NCI-H345 treated with DMSO at 0.1 percent for 48 hours (cell line): Measurements from ENCODE around the gene SLC26A3.

Experiments used
- DNase-seq: peaks from one replicate; lab custom pipeline; 2025; ENCODE audit not compliant: unreplicated experiment; lab: John Stamatoyannopoulos, UW

The SLC26A3 gene

DNA sequence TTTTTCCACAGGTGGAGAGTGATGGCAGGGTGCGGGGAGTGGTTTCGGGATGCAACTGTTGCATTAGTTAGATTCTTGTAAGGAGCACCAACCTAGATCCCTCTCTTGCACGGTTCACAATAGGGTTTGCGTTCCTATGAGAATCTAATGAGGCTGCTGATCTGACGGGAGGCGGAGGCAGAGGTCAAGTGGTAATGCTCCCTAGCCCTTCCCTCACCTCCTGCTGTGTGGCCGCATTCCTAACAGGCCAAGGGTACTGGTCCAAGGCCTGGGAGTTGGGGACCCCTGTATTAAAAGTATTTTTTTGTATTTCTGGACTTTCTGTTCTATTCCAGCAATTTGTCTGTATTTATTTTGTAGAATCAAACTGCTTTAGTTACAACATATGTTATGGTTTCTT is 51.9 kb downstream of the SLC26A3 start:
- no peak for DNase-seq

- DNase-seq, result no peak
Observed at GRCh38 chr7:107746006-107746405, 57.0 kb downstream of the SLC26A3 start.

DNA sequence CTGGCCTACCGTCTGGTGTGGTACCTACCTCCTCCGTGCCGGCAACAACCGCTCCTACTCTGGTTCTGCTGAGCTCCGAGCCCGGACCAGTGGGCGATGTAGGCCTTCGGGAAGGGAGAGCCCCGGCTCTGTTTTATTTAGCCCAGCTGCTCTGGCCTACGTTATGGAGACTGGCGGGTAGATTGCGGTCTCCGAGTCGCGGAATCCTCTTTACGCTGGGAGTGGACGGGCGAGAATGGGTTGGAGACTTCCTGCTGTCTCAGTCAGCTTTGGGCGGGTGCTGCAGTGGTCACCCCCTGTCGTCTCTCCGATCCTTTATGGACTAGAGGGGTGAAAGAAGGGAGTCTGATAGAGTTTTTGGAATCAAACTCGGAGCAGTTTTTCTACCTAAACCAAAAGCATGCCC is 58.7 kb downstream of the SLC26A3 start:
- DNase-seq, result no peak

DNA sequence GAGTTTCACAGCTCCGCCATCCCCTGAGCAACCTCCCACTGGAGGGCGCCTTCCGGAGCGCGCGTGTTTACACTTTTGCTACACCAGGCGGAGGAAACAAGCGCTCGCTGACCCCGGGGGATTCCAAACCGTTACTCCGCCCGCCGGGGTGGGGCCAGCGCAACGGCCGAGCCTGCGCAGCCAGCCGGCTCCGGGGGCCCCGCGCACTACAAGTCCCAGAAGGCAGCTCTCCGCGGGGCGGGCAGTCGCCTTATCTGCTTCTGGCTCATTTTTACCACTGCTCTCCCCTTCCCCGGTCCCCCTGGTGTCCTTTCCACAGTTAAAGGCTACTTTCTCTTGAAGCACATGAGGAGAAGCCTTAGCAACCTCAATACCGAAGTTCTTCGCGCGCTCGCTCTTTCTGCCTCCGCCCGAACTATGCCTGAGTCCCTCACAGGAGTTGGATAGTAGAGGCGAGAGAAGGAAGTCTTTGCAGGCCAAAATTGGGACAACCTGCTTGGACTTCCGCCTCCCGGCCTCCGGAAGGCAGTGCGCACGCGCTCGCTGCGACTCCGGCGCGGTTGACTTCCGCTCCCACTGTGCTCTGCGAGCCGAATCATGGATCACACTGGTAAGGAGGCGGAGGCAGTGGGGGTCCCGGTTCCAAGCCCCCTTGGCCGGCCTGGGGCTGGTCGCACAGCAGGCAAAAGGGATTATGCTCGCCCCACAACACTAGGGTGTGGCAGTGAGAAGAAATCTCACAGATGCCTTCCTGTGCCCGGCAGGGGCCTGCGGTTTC is 59.3 kb downstream of the SLC26A3 start, which contains the start of gene CBLL1:
CBLL1 (plus strand) TSS at position 576 of the 778 bp plus-strand sequence; CDS start at position 598, 22 bp downstream.
- peak; percentile 91 for DNase-seq

DNA sequence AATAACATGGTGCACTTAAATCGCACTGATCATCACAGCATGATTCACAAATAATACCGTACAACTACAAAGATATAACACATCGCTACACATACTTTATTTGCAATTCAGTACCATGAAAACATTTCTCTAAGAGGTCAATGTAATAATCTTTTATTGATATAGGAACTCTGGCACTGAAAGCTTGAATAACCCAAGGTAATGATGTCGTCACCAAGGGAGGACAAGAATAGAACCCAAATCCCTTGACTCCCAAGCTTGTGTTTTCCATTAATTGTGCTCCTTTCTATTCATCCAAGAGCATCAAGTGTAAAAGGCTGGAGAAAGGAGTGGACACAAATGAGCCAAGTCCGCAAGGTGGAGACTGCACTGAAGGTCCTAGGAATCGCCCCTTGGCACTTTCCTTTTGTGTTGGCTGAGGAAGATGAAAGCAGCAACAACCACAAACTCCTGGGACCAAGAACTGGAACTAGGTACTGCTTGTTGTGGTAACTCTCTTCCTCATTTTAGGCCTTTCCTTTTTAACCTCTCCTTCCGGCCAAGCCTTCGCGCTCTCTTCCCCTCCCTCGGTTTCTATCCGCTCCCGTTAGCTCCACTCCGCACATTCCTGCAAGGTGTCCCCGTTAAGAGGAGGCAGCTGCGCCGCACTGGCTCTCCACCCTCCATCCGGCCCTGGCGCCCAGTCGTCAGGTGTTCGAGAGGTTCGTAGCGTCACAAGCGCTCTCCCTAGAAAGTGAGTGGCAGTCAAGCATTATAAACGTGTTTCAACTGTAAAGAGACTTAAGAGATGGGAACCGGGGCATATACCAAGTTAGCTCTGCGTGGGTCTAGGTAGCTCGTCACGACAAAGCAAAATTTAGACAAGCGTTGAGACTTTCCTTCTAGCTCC is 60.1 kb downstream of the SLC26A3 start:
- peak; percentile 70 for DNase-seq

- DNase-seq, result no peak
Observed at GRCh38 chr7:107728276-107728675, 74.7 kb downstream of the SLC26A3 start.

DNA sequence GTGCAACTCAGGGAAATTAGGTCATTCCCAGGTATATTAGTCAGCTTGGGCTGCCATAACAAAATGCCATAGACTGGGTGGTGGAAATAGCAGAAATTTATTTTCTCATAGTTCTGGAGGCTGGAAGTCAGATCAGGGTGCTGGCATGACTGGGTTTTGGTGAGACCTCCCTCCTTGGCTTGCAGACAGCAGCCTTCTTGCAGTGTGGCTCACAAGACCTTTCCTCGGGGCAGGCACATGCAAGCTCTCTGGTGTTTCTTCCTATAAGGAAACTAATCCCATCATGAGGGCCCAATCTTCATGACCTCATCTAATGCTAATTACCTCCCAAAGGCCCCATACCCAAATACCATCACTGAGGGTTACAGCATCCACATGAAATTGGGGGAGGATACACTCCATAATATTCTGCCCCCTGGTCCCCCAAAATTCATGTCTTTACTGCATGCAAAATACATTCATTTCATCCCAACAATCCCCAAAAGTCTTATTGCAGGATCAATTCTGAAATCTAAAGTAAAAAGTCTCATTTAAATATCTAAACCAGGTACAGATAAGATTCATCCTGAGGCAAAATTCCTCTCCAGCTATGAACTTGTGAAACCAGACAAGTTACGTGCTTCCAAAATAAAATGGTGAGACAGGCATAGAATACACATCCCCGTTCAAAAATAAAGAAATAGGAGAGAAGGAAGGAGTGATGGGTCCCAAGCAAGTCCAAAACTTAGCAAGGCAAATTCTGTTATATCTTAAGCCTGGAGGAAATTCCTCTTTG is 76.5 kb downstream of the SLC26A3 start:
- DNase-seq, result no peak

- peak; percentile 44 for DNase-seq
Observed at GRCh38 chr7:107725138-107725740, 77.8 kb downstream of the SLC26A3 start.

DNA sequence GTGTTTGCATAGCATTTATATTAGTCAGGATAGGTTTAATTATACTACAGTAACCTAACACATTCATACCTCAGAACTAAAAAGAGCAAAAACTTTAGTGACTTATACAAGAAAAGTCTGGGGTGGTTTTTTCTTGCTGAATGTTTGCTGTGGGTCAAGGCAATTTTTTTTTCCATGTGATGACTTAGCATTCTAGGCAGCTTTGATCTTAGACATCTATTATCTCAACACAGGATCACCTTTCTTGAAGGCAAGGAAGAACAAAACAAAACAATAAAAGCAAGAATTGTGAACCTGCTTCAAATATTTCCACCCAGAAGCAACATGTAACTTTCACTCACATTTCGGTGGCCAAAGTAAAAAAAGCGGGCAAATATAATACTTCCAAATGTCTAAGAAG is 79.8 kb downstream of the SLC26A3 start:
- DNase-seq, result no peak

GRCh38 chr7:107721286-107721685 is 81.7 kb downstream of the SLC26A3 start:
- no peak for DNase-seq

DNA sequence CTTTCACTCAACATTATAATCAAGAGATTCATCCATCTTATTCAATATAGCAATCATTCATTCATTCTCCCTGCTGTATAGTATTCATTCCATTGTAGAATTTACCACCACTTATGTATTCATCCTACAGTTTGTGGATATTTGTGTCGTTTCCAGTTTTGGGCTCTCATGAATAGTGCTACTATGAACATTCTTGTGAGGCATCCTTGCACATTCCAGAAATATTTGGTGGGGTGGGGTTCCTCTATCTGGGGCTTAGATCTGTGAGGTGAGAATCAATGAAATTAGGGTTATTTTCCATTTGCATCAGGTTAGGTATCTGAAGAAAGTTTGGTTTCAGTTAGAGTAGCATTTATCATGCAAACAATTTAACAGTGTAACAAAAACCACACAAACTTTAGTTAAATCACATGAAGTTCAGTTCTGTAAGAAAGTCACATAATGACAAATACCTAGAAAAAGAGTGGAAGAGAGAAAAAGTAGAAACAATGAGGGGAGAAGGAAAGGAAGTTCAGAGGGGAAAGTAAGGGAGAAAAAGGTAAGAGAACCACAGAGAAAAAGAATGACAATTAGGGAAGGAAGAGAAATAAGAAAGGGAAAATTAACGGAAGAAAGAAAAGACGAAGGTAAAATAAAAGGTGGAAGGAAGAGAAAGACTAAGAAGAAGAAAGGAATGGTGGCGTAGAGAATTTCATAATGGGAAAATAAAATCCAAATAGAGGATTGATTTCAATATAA is 84.4 kb downstream of the SLC26A3 start:
- no peak for DNase-seq

DNA sequence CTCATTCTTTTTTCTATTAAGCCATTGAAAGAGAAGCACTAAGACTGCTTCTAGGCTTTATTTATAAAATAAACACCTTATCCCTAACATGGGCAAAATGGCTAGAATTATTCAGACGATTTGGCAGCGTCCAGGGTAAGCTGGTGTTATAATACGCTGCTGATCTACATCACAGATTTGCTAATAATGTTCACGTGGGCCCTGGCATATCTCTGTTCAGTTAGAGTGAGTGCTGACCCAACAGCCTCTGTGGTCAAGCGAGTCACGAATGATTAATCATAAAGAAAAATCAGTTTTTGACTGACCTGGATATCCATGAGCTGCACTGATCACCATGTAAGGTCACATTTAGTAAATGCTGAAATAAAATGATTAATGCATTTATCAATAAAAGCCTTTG is 87.5 kb downstream of the SLC26A3 start:
- DNase-seq, result no peak
